PFSK-1 (cell line): ENCODE measurements around the gene TLR9.
A peak's percentile ranks its signal among the peaks of the same experiment; 100 is the strongest.

Experiments used
- FOXP2 ChIP-seq: optimal IDR thresholded peaks from 2 replicates; pipeline ENCODE3; 2011; ENCODE audit warnings: borderline replicate concordance, control low read depth, inconsistent platforms; ENCODE audit not compliant: insufficient read depth; ENCODE audit errors: extremely low read length, extremely low read depth
- POLR2AphosphoS5 ChIP-seq: IDR thresholded peaks from 2 replicates; pipeline ENCODE4 v1.6.1; 2012; ENCODE audit warnings: low read depth, mild to moderate bottlenecking, control low read depth, low read length, moderate library complexity
- SIN3A ChIP-seq: IDR thresholded peaks from 2 replicates; pipeline ENCODE4 v1.6.1; 2012; ENCODE audit warnings: mild to moderate bottlenecking, low read length, moderate library complexity, borderline replicate concordance; ENCODE audit not compliant: insufficient read depth
- TAF1 ChIP-seq: IDR thresholded peaks from 2 replicates; pipeline ENCODE4 v1.6.1; 2012; ENCODE audit warnings: low read length, control low read depth, borderline replicate concordance; ENCODE audit not compliant: insufficient read depth
- TF ChIP-seq, protein P1 (sequence below), 2 experiments: IDR thresholded peaks; 2 replicates each; pipeline versions ENCODE4 v1.6.1 to v1.8.0; 2011 to 2012; ENCODE audit warnings: low read depth in 2 of 2, low read length in 2 of 2, control low read depth in 1 of 2, inconsistent platforms in 1 of 2, mild to moderate bottlenecking in 1 of 2, moderate library complexity in 1 of 2; ENCODE audit not compliant: insufficient read depth in 1 of 2

The TLR9 gene

GRCh38 chr3:52218454-52218853 lies 7.0 kb downstream of the TLR9 start:
- TF ChIP-seq FOXP2 (no peak), TAF1 (no peak), SIN3A (no peak), POLR2AphosphoS5 (no peak)
- TF ChIP-seq, protein P1, sequence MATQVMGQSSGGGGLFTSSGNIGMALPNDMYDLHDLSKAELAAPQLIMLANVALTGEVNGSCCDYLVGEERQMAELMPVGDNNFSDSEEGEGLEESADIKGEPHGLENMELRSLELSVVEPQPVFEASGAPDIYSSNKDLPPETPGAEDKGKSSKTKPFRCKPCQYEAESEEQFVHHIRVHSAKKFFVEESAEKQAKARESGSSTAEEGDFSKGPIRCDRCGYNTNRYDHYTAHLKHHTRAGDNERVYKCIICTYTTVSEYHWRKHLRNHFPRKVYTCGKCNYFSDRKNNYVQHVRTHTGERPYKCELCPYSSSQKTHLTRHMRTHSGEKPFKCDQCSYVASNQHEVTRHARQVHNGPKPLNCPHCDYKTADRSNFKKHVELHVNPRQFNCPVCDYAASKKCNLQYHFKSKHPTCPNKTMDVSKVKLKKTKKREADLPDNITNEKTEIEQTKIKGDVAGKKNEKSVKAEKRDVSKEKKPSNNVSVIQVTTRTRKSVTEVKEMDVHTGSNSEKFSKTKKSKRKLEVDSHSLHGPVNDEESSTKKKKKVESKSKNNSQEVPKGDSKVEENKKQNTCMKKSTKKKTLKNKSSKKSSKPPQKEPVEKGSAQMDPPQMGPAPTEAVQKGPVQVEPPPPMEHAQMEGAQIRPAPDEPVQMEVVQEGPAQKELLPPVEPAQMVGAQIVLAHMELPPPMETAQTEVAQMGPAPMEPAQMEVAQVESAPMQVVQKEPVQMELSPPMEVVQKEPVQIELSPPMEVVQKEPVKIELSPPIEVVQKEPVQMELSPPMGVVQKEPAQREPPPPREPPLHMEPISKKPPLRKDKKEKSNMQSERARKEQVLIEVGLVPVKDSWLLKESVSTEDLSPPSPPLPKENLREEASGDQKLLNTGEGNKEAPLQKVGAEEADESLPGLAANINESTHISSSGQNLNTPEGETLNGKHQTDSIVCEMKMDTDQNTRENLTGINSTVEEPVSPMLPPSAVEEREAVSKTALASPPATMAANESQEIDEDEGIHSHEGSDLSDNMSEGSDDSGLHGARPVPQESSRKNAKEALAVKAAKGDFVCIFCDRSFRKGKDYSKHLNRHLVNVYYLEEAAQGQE (IDR thresholded peaks at IDR 0.05; ENCODE audit: insufficient read depth in 1 of 2, low read depth in 2 of 2, low read length in 2 of 2) = no peak

DNA sequence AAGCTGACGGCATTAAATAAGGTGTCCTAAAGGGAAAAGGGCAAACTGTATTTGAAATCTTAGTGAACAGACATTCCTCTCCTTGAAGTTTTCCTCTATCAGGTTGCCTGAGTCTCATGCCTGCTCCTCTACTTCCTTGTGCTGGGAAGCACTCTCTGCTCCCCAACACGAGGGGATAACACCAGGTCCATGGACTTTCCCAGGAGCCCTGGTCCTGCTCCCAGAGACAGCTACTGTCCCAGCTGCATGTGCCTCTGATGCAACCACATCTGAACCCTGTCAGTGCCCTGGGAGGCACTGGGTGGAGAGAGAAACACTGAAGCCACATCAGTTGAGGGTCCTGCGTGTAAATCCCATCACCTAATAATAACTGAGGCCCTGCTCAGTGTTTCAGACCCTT lies 7.4 kb downstream of the TLR9 start:
- TF ChIP-seq SIN3A (no peak), FOXP2 (no peak), TAF1 (no peak), POLR2AphosphoS5 (no peak)
- TF ChIP-seq, protein P1 (IDR thresholded peaks at IDR 0.05; ENCODE audit: insufficient read depth in 1 of 2, low read depth in 2 of 2, low read length in 2 of 2) = no peak

DNA sequence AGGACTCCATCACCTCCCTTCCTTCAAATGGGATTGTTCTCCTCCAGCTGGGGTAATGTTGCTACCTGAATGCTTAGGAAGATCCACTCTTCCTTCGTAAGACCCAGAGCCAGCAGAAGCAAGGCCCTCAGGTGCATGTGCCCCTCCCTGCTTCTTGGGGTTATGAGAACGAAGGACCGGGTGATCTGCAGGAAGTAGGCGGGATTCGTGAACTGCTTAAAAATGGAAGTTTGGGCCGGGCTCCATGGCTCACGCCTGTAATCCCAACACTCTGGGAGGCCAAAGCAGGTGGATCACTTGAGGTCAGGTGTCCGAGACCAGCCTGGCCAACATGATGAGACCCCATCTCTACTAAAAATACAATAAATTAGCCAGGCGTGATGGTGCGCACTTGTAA lies 8.0 kb downstream of the TLR9 start:
- TF ChIP-seq SIN3A (no peak), TAF1 (no peak), POLR2AphosphoS5 (no peak), FOXP2 (no peak)
- TF ChIP-seq, protein P1 (IDR thresholded peaks at IDR 0.05; ENCODE audit: insufficient read depth in 1 of 2, low read depth in 2 of 2, low read length in 2 of 2) = no peak

- TF ChIP-seq FOXP2 = no peak
- no peak; the same call in 1 of the 2 replicates for TF ChIP-seq POLR2AphosphoS5
- peak; percentile 73; the same call in 1 of the 2 replicates for TF ChIP-seq SIN3A
- TF ChIP-seq, protein P1 (IDR thresholded peaks at IDR 0.05; ENCODE audit: insufficient read depth in 1 of 2, low read depth in 2 of 2, low read length in 2 of 2) = peak in 1 of 2 experiments; percentile 40; a peak in 1 of 4 replicates
- TF ChIP-seq TAF1 = no peak
These were observed 8.6 kb downstream of the TLR9 start for GRCh38 chr3:52216585-52217408.

DNA sequence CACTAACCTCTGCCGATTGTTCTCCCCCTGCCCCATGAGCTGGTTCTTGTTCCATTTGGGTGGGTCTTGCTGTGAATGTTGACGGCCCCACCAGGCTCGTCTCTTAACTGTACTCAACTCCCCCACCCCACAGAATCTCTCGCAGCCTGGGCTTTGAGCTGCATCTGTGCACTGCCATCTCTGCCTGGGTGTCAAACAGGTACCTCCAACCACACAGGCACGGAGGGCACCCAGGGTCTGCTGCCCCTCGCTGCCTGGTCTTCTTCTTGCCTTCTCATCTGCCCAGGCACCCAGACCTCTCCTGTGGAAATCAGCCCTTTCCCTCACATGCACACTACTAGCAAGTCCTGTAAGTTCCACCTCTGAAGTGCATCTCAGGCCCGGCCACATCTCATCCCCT lies 10.1 kb downstream of the TLR9 start:
- TF ChIP-seq TAF1 = no peak
- TF ChIP-seq, protein P1 (IDR thresholded peaks at IDR 0.05; ENCODE audit: insufficient read depth in 1 of 2, low read depth in 2 of 2, low read length in 2 of 2) = no peak
- TF ChIP-seq POLR2AphosphoS5 = no peak
- no peak for TF ChIP-seq FOXP2
- TF ChIP-seq SIN3A = no peak
